Central memory CD4-positive, alpha-beta T cell (primary cell): ENCODE measurements around the gene BUD23.

Source experiments
- DNase-seq: peaks from one replicate; pipeline ENCODE4 v3.0.0; 2022

BUD23 gene

DNA sequence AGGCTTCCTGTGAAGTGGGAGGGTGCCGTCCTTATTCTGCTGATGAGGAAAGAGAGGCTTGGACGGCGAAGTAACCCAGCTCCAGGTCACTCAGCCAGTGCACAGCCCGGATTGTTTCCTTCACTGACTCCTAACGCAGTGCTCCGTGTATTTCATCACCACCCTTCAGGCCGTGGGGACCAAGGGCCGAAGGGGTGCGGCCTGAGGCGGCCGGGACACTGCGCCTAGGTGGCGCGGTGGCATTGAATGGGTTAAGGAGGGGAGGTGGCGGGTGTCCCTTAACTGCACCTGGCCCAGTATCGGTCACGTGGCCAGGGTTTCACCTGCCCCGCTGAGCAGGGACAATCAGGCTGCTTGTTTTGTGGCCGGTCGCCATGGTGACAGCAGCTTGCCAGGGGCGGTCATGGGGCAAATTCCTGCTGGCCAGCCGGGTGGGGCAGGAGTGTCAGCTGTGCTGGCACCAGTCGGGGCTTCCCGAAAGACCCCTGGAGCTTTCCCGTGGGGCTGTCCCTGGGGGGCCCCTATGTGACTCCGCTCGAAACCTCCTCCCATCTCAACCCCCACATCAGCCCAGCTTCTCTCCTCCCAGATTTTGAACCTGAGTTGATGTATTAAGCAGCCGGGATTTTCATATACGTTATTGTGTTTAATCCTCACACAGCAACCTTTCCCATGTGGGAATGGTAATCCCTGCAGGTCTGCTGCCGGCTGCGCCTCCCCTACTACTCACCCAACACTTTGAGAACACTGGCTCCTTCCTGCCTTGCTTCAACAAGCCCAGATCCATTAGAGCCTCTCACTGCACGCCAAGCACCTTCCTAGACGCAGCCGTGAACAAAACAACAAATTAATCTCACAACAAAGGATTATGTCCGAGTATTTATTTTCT lies 59.6 kb downstream of the BUD23 start:
- DNase-seq: no peak

DNA sequence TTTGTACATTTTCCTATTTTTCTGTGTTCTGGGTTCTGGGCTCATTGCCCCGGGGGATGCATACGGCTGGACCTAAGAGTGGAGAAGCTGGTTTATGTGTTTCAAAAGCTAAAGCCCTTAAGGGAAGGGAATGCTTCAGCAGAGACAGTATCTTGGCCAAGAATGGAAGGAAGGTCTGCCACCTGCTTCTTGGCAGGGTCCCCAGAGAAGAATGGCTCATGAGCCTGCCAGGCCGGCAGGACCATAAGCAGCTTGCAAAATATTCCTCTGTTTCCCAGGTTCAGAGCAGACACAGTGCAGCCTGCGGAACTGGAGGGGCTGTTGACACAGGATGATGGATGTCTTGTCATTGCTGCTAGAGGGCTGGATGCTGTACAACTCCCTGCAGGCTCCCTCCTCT lies 63.0 kb downstream of the BUD23 start:
- no peak for DNase-seq
